PC-3 (cell line): ENCODE data around the gene SEC23IP. TPM values are rescaled to one million over a fixed set of nuclear protein-coding genes. Genes with fewer than 3 reads are reported as not detected.
"Not testable (repeated sequence)": the region's sequence is repeated elsewhere in the genome, so short reads cannot be mapped to it uniquely, and the experiment has no call there.

Source experiments
- ATAC-seq: fragments of 200-7000 bp; cut with Tn5 transposase; 2 replicates; pipeline ENCODE4 v1.9.1; 2020; ENCODE audit warnings: mild to moderate bottlenecking, moderate library complexity
- BruUV-seq: library from RNA; stranded (reverse); fragments of 400-500 nt; replicated peaks from 2 replicates; lab custom pipeline; 2021; lab: Mats Ljungman, UMichigan
- CTCF ChIA-PET: fragments of 300-600 bp; sonication (Branson Sonifier 250); formaldehyde crosslinking; loops from one replicate; lab custom pipeline; 2022; ENCODE audit warnings: antibody characterized with exemption; lab: Charles Lee
- POLR2A ChIA-PET: fragments of 300-600 bp; sonication (Branson Sonifier 250); formaldehyde crosslinking; loops from one replicate; lab custom pipeline; 2022; ENCODE audit warnings: antibody characterized with exemption; ENCODE audit not compliant: unreplicated experiment; lab: Charles Lee
- DNase-seq: peaks from one replicate; pipeline ENCODE4 v3.0.0-alpha.2; 2015
- H2AFZ ChIP-seq: fragments of 300-600 bp; sonication (generic); 2 replicates; pipeline ENCODE4 v1.6.0; 2016; ENCODE audit warnings: antibody characterized with exemption, low read length
- H3F3A ChIP-seq: fragments of 300-600 bp; sonication (generic); one replicate; pipeline ENCODE4 v1.6.0; 2017; ENCODE audit warnings: antibody characterized with exemption, low read length, control low read depth, mild to moderate bottlenecking; ENCODE audit not compliant: unreplicated experiment
- H3K27ac ChIP-seq: fragments of 300-600 bp; sonication (generic); 2 replicates; pipeline ENCODE4 v1.5.1; 2016; ENCODE audit warnings: mild to moderate bottlenecking, low read length
- H3K27me3 ChIP-seq: fragments of 300-600 bp; sonication (generic); 2 replicates; pipeline ENCODE4 v1.6.1; 2016; ENCODE audit warnings: low read length, mixed read lengths
- H3K36me3 ChIP-seq: fragments of 300-600 bp; sonication (generic); 2 replicates; pipeline ENCODE4 v1.6.1; 2016; ENCODE audit warnings: low read depth, mixed run types, low read length, mixed read lengths
- H3K4me1 ChIP-seq: fragments of 300-600 bp; sonication (generic); 2 replicates; pipeline ENCODE4 v1.5.1; 2016; ENCODE audit warnings: low read length; ENCODE audit not compliant: insufficient read depth
- H3K4me2 ChIP-seq: fragments of 300-600 bp; sonication (generic); 2 replicates; pipeline ENCODE4 v1.6.0; 2016; ENCODE audit warnings: low read length
- H3K4me3 ChIP-seq: fragments of 300-600 bp; sonication (generic); 2 replicates; pipeline ENCODE4 v1.5.1; 2016; ENCODE audit warnings: mild to moderate bottlenecking, low read length, mixed read lengths
- H3K79me2 ChIP-seq: fragments of 300-600 bp; sonication (generic); 2 replicates; pipeline ENCODE4 v1.6.1; 2017; ENCODE audit warnings: low read length, mixed read lengths
- H3K9ac ChIP-seq: fragments of 300-600 bp; sonication (generic); 2 replicates; pipeline ENCODE4 v1.6.0; 2016; ENCODE audit warnings: mild to moderate bottlenecking, low read length
- H3K9me2 ChIP-seq: fragments of 300-600 bp; sonication (generic); replicated peaks from 2 replicates; pipeline ENCODE4 v1.6.1; 2016; ENCODE audit warnings: mixed run types, low read length, mixed read lengths
- H3K9me3 ChIP-seq: fragments of 300-600 bp; sonication (generic); 2 replicates; pipeline ENCODE4 v1.6.1; 2016; ENCODE audit warnings: low read length, mixed read lengths
- H4K20me1 ChIP-seq: fragments of 300-600 bp; sonication (generic); 2 replicates; pipeline ENCODE4 v1.6.1; 2016; ENCODE audit warnings: low read length, mixed read lengths
- CTCF ChIP-seq: fragments of 300-600 bp; sonication (generic); conservative IDR thresholded peaks from 2 replicates; pipeline ENCODE4 v1.5.1; 2017; ENCODE audit warnings: antibody characterized with exemption, low read depth, mild to moderate bottlenecking, low read length
- EZH2 ChIP-seq: fragments of 300-600 bp; sonication (generic); IDR thresholded peaks from one replicate; pipeline ENCODE4 v1.6.1; 2017; ENCODE audit warnings: antibody characterized with exemption, mild to moderate bottlenecking, low read length; ENCODE audit not compliant: unreplicated experiment
- EZH2phosphoT487 ChIP-seq: fragments of 300-600 bp; sonication (generic); IDR thresholded peaks from 2 replicates; pipeline ENCODE4 v1.6.1; 2018; ENCODE audit warnings: mild to moderate bottlenecking, antibody characterized with exemption, low read length, borderline replicate concordance
- intact Hi-C: fragments of 100-400 bp; cut with micrococcal nuclease; formaldehyde crosslinking; loops from 2 replicates; pipeline ENCODE4 v1.9.0; 2023
- total RNA-seq: library from RNA; depleted of rRNA; stranded (reverse); fragments of >200 nt; gene quantifications from 2 replicates; pipeline ENCODE4 v1.2.3, GENCODE V29; 2014

SEC23IP gene
- total RNA-seq, 1 experiment from 2014 or later, result 42.7 TPM

GRCh38 chr10:119888715-119889114 is 3.8 kb upstream of the SEC23IP start:
- intact Hi-C loops, DNase-seq, H3K9me3 ChIP-seq, H3K27me3 ChIP-seq, H3F3A ChIP-seq, ATAC-seq, H3K27ac ChIP-seq, H2AFZ ChIP-seq, H4K20me1 ChIP-seq, H3K4me2 ChIP-seq, H3K9ac ChIP-seq, H3K36me3 ChIP-seq, H3K4me1 ChIP-seq, BruUV-seq, H3K9me2 ChIP-seq, H3K4me3 ChIP-seq, CTCF ChIA-PET, POLR2A ChIA-PET: not testable (repeated sequence)
- peaks cover 21% of the 10 kb centered on the region for H3K79me2 ChIP-seq

GRCh38 chr10:119889201-119889600 is 3.3 kb upstream of the SEC23IP start:
- H3K4me2 ChIP-seq, BruUV-seq, H3K27ac ChIP-seq, H3K9me2 ChIP-seq, H2AFZ ChIP-seq, intact Hi-C loops, CTCF ChIA-PET, H3K36me3 ChIP-seq, H3K4me3 ChIP-seq, H3K9me3 ChIP-seq, H3K9ac ChIP-seq, DNase-seq, POLR2A ChIA-PET, H3K27me3 ChIP-seq, H4K20me1 ChIP-seq, ATAC-seq, H3F3A ChIP-seq, H3K4me1 ChIP-seq: not testable (repeated sequence)
- H3K79me2 ChIP-seq, result peaks cover 26% of the 10 kb centered on the region

- Histone ChIP-seq H3K4me1 (peaks cover 17% of the 10 kb centered on the region), H3K79me2 (peaks cover 37% of the 10 kb centered on the region), H4K20me1 (peaks cover 12% of the 10 kb centered on the region)
- H2AFZ ChIP-seq, intact Hi-C loops, ATAC-seq, POLR2A ChIA-PET, H3K27me3 ChIP-seq, H3K27ac ChIP-seq, DNase-seq, H3K4me3 ChIP-seq, H3K4me2 ChIP-seq, H3K36me3 ChIP-seq, CTCF ChIA-PET, H3K9me3 ChIP-seq, H3F3A ChIP-seq, H3K9me2 ChIP-seq, H3K9ac ChIP-seq, BruUV-seq: not testable (repeated sequence)
Measured at GRCh38 chr10:119890307-119890706, 2.2 kb upstream of the SEC23IP start.

- H2AFZ ChIP-seq, result peak overlapping the region; percentile 94
- H3K9me2 ChIP-seq, result not testable (repeated sequence)
Measured at GRCh38 chr10:119891849-119892187, 712 bp upstream of the SEC23IP start.

GRCh38 chr10:119893074-119893473 is 544 bp downstream of the SEC23IP start:
- peaks cover 60% of the 10 kb centered on the region for H3K79me2 ChIP-seq
- TSS peak; percentile 54 for BruUV-seq
- H3K9me3 ChIP-seq, result no peaks in the 10 kb centered on the region
- no peaks in the 10 kb centered on the region for H3K9me2 ChIP-seq
- peaks cover 4% of the 10 kb centered on the region for H3K36me3 ChIP-seq
- H3K27me3 ChIP-seq, result no peaks in the 10 kb centered on the region
- DNase-seq, result no peak
- peak; percentile 12; the same call in 1 of the 2 replicates for ATAC-seq
- peak overlapping the region; percentile 94 for H2AFZ ChIP-seq
- H3F3A ChIP-seq, result no peaks in the 10 kb centered on the region
- H3K4me1 ChIP-seq, result peaks cover 36% of the 10 kb centered on the region
- POLR2A ChIA-PET, result no interaction called here
- CTCF ChIA-PET, result no interaction called here
- peak overlapping the region; percentile 93 for H3K4me3 ChIP-seq
- peak overlapping the region; percentile 98 for H3K4me2 ChIP-seq
- intact Hi-C loops, result no loop called here
- TF ChIP-seq EZH2 (no peak), CTCF (no peak), EZH2phosphoT487 (no peak)
- peaks cover 28% of the 10 kb centered on the region for H4K20me1 ChIP-seq
- peak overlapping the region; percentile 54 for H3K27ac ChIP-seq
- peak overlapping the region; percentile 96 for H3K9ac ChIP-seq

More at GRCh38 chr10:119891849-119892187, 712 bp upstream of the SEC23IP start:
- H3F3A ChIP-seq, H3K36me3 ChIP-seq, POLR2A ChIA-PET, CTCF ChIA-PET, DNase-seq, H3K27me3 ChIP-seq, H3K9me3 ChIP-seq, BruUV-seq, ATAC-seq: not testable (repeated sequence)
- Histone ChIP-seq H3K79me2 (peaks cover 50% of the 10 kb centered on the region), H3K4me2 (peak overlapping the region; percentile 98), H3K4me1 (peaks cover 29% of the 10 kb centered on the region), H3K27ac (peak overlapping the region; percentile 24; the same call in 1 of the 2 replicates), H3K9ac (peak overlapping the region; percentile 96), H3K4me3 (peak overlapping the region; percentile 93), H4K20me1 (peaks cover 22% of the 10 kb centered on the region)
- intact Hi-C loops, result loop anchor here (1.0 kb wide), 1 partner anchor 20 kb away; the partner anchor contains the start of gene MCMBP
